K562 (cell line): Measurements from ENCODE around the gene CTCF. TPM values are rescaled to one million over a fixed set of nuclear protein-coding genes. Genes with fewer than 3 reads are reported as not detected.

Experiments used
- CHD7 ChIP-seq: fragments of 200-600 bp; sonication (generic); IDR thresholded peaks from one replicate; pipeline ENCODE4 v1.6.1; 2012; ENCODE audit warnings: mild to moderate bottlenecking, low read depth, low read length, inconsistent platforms
- DMBX1 ChIP-seq: fragments of 250-450 bp; sonication (Bioruptor Pico); IDR thresholded peaks from 2 replicates; pipeline ENCODE4 v1.8.0; 2022; ENCODE audit warnings: inconsistent platforms, mild to moderate bottlenecking, moderate library complexity, borderline replicate concordance
- FOXA3 ChIP-seq, 2 experiments: fragments of 450-650 bp in 1 of 2; sonication (generic) in 1 of 2; formaldehyde crosslinking; IDR thresholded peaks in 1 of 2; conservative IDR thresholded peaks in 1 of 2; 2 replicates each; pipeline versions ENCODE4 v1.4.0 to v1.8.0; 2020 to 2022; ENCODE audit warnings: mild to moderate bottlenecking in 2 of 2, missing genetic modification reagents in 1 of 2
- FOXK2 ChIP-seq, 2 experiments: fragments of 450-650 bp; IDR thresholded peaks in 1 of 2; conservative IDR thresholded peaks in 1 of 2; 2 replicates each; pipeline ENCODE4 v1.6.1; 2016; ENCODE audit warnings: low read depth in 2 of 2, mild to moderate bottlenecking in 1 of 2
- GTF2F1 ChIP-seq: IDR thresholded peaks from 2 replicates; pipeline ENCODE4 v1.6.1; 2011; ENCODE audit warnings: low read depth, low read length, improper control_type of control experiment
- MBD2 ChIP-seq: sonication (generic); IDR thresholded peaks from 2 replicates; pipeline ENCODE4 v1.6.1; 2016; ENCODE audit warnings: low read depth, borderline replicate concordance
- MCM3 ChIP-seq: fragments of 450-650 bp; IDR thresholded peaks from 2 replicates; pipeline ENCODE4 v1.6.1; 2016
- NR1H2 ChIP-seq: sonication (generic); formaldehyde crosslinking; IDR thresholded peaks from 2 replicates; pipeline ENCODE4 v1.4.0; 2020; ENCODE audit warnings: mild to moderate bottlenecking, missing genetic modification reagents
- SAP30 ChIP-seq: fragments of 200-600 bp; sonication (generic); IDR thresholded peaks from 2 replicates; pipeline ENCODE4 v1.6.1; 2012; ENCODE audit warnings: borderline replicate concordance, low read depth, mild to moderate bottlenecking, moderate library complexity, low read length, control low read depth, inconsistent platforms; ENCODE audit not compliant: insufficient read depth, poor library complexity, severe bottlenecking
- ZFP30 ChIP-seq: fragments of 250-450 bp; sonication (Bioruptor Pico); IDR thresholded peaks from 2 replicates; pipeline ENCODE4 v1.8.0; 2022; ENCODE audit warnings: moderate library complexity, mild to moderate bottlenecking, inconsistent platforms, borderline replicate concordance
- ZNF398 ChIP-seq: fragments of 250-450 bp; sonication (Bioruptor Pico); IDR thresholded peaks from 2 replicates; pipeline ENCODE4 v1.8.0; 2021; ENCODE audit warnings: moderate library complexity, mild to moderate bottlenecking, inconsistent platforms
- ZNF639 ChIP-seq, 2 experiments: fragments of 200-800 bp in 1 of 2; sonication (Bioruptor generic) in 1 of 2; sonication (generic) in 1 of 2; formaldehyde crosslinking in 1 of 2; IDR thresholded peaks in 1 of 2; conservative IDR thresholded peaks in 1 of 2; 2 replicates each; pipeline versions ENCODE4 v1.5.0 to v1.6.1; 2016 to 2020; ENCODE audit warnings: missing compliant biosample characterization in 1 of 2, missing genetic modification characterization in 1 of 2, missing genetic modification reagents in 1 of 2
- polyA plus RNA-seq, 8 experiments: library from polyadenylated mRNA; depleted of rRNA in 4 of 8; stranded (reverse) in 5 of 8; unstranded in 3 of 8; fragments of >200 nt; fragmentation: Nextera tagmentation in 2 of 8; fragmentation: Illumina TruSeq in 1 of 8; extraction: Ambion mirVana in 2 of 8; extraction: Trizol in 1 of 8; gene quantifications; 2 replicates each; pipeline versions ENCODE4 v1.2.1 to v1.2.3, GENCODE V29; 2011 to 2014; ENCODE audit warnings: inconsistent platforms in 1 of 8, missing spikeins in 1 of 8
- total RNA-seq, 7 experiments: library from RNA; depleted of rRNA in 6 of 7; stranded (reverse); fragments of >200 nt in 6 of 7; fragmentation: Illumina TruSeq in 2 of 7; extraction: Trizol in 2 of 7; gene quantifications; 2 replicates each; pipeline versions ENCODE4 v1.2.1 to v1.2.3, GENCODE V29; 2011 to 2021; ENCODE audit warnings: low replicate concordance in 1 of 7

The CTCF gene
- total and polyA plus RNA-seq, 9 of the 15 experiments (the other 6 are each of a cell fraction or from before 2014, with no cell fraction given) = 7.8 to 49.2 (median 33.9) TPM

- TF ChIP-seq CHD7 (no peak), SAP30 (peak; percentile 51), ZNF398 (no peak), ZFP30 (CRISPR knock-in tag) (no peak), NR1H2 (CRISPR knock-in tag) (no peak), MCM3 (no peak), GTF2F1 (no peak), ZNF639 (CRISPR knock-in tag; conservative IDR thresholded peaks at IDR 0.05 in 1 of 2, IDR thresholded peaks at IDR 0.05 in 1 of 2) (no peak), MBD2 (no peak), DMBX1 (CRISPR knock-in tag) (no peak), FOXK2 (conservative IDR thresholded peaks at IDR 0.05 in 1 of 2, IDR thresholded peaks at IDR 0.05 in 1 of 2; ENCODE audit: low read depth in 2 of 2) (peak; percentile 39 to 74; a peak in 3 of 4 replicates), FOXA3 (CRISPR knock-in tag; conservative IDR thresholded peaks at IDR 0.05 in 1 of 2, IDR thresholded peaks at IDR 0.05 in 1 of 2) (no peak)
Measured at GRCh38 chr16:67660564-67661028, 98.3 kb downstream of the CTCF start, which contains the start of gene PARD6A (continued).
